Right lobe of liver (tissue), 6 donors: Measurements from ENCODE around the gene SRD5A1. TPM values are rescaled to one million over a fixed set of nuclear protein-coding genes. Genes with fewer than 3 reads are reported as not detected.

ENCODE experiments used
- ATAC-seq, 4 donors: fragments of 200-7000 bp; cut with Tn5 transposase; one replicate each; pipeline ENCODE4 v1.9.1; 2020; ENCODE audit warnings: mild to moderate bottlenecking in 4 of 4, moderate library complexity in 4 of 4
- DNase-seq, 3 donors: peaks; one replicate each; pipeline ENCODE4 v3.0.0-alpha.2; 2020
- H3K27ac ChIP-seq, 3 donors: fragments of 200-600 bp; one replicate each; pipeline ENCODE4 v1.8.0; 2022
- H3K27me3 ChIP-seq, 2 donors: fragments of 200-600 bp; one replicate each; pipeline ENCODE4 v1.8.0; 2022
- H3K36me3 ChIP-seq, 4 donors: fragments of 200-600 bp; sonication (generic) in 1 of 4; one replicate each; pipeline versions ENCODE4 v1.5.1 to v1.8.0; 2017 to 2022; ENCODE audit warnings: control low read depth in 1 of 4
- H3K4me1 ChIP-seq, 4 donors: fragments of 200-600 bp; sonication (generic) in 1 of 4; one replicate each; pipeline versions ENCODE4 v1.5.1 to v1.8.0; 2017 to 2022; ENCODE audit warnings: control low read depth in 1 of 4
- H3K4me3 ChIP-seq, 3 donors: fragments of 200-600 bp; one replicate each; pipeline ENCODE4 v1.8.0; 2022
- H3K9me3 ChIP-seq, 4 donors: fragments of 200-600 bp; sonication (generic) in 1 of 4; one replicate each; pipeline versions ENCODE4 v1.5.1 to v1.8.0; 2017 to 2022; ENCODE audit warnings: control low read depth in 1 of 4
- POLR2A ChIP-seq: fragments of 450-650 bp; IDR thresholded peaks from one replicate; pipeline ENCODE4 v1.6.1; 2017; ENCODE audit warnings: antibody characterized with exemption, mild to moderate bottlenecking
- WGBS: methylation state at CpG from one replicate; pipeline ENCODE4 v1.1.6; 2018; ENCODE audit warnings: low coverage, low lambda C conversion rate; ENCODE audit not compliant: insufficient coverage; ENCODE audit errors: missing lambda C conversion rate; 5-methylcytosine and 5-hydroxymethylcytosine counted together
- intact Hi-C, 2 donors: fragments of 100-400 bp; cut with DNase I; formaldehyde crosslinking; loops; one replicate each; pipeline versions ENCODE4 v1.11.2 to v1.14.1; 2022
- total RNA-seq, 6 experiments: library from RNA; depleted of rRNA in 2 of 6; stranded (reverse); fragments of >200 nt in 2 of 6; fragmentation: NEBNext Ultra II Directional in 3 of 6; extraction: Animal tissue kit (Norgen Biotek cat#: 25700) in 3 of 6; gene quantifications; one replicate each; pipeline versions ENCODE4 v1.1.0 to v1.2.4, GENCODE V29; 2016 to 2023
- TF ChIP-seq, protein P1 (sequence below), 4 donors: fragments of 200-600 bp in 3 of 4; fragments of 450-650 bp in 1 of 4; IDR thresholded peaks; one replicate each; pipeline versions ENCODE4 v1.5.1 to v1.8.0; 2016 to 2022; ENCODE audit warnings: antibody characterized with exemption in 4 of 4, mild to moderate bottlenecking in 2 of 4
- donor health status: DM: no; HTN: yes; CAD: no.
- donor health status: DM: no; HTN: no; CAD: no.
- donor health status: DM: no; HTN: no; CAD: no.
- donor health status: DM: no; HTN: yes; CAD: no.
- donor health status: DM: no; HTN: yes; CAD: no.

SRD5A1 gene
- total RNA-seq, 6 experiments from 2014 or later = 13.5 to 87.6 (median 52.2) TPM

DNA sequence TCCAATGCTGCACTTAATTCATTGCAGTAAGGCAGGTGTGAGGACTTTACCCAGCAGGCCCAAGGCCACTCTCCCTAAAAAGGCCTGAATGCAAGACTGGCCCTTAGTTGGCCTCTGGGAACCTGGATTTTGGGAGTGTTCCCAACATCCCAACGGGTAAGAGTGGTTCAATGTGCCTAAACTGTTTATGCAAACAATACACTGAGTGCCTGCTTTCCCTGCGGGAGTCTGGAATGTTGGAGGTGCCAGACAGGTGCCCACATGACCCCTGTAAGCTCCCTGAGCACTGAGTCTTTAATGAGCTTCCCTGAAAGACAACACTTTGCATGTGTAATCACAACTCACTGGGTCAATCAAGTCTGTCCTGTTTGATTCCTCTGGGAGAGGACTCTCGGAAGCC lies 37.8 kb upstream of the SRD5A1 start:
- H3K27ac ChIP-seq = peak overlapping the region; percentile 88 to 99 (median 94)
- DNase-seq (peak in 2 of 3 donors; percentile 85 to 87), ATAC-seq (peak; percentile 24 to 76 (median 71))
- intact Hi-C loops = no loop called here
- H3K4me1 ChIP-seq = peaks cover 0 to 82% (median 32%) of the 10 kb centered on the region in 4 donors
- no peaks in the 10 kb centered on the region for H3K36me3 ChIP-seq
- TF ChIP-seq, protein P1, sequence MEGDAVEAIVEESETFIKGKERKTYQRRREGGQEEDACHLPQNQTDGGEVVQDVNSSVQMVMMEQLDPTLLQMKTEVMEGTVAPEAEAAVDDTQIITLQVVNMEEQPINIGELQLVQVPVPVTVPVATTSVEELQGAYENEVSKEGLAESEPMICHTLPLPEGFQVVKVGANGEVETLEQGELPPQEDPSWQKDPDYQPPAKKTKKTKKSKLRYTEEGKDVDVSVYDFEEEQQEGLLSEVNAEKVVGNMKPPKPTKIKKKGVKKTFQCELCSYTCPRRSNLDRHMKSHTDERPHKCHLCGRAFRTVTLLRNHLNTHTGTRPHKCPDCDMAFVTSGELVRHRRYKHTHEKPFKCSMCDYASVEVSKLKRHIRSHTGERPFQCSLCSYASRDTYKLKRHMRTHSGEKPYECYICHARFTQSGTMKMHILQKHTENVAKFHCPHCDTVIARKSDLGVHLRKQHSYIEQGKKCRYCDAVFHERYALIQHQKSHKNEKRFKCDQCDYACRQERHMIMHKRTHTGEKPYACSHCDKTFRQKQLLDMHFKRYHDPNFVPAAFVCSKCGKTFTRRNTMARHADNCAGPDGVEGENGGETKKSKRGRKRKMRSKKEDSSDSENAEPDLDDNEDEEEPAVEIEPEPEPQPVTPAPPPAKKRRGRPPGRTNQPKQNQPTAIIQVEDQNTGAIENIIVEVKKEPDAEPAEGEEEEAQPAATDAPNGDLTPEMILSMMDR (IDR thresholded peaks at IDR 0.05) = no peak
- TF ChIP-seq POLR2A = no peak
- H3K9me3 ChIP-seq = no peaks in the 10 kb centered on the region
- no peak overlapping the region for H3K4me3 ChIP-seq
- H3K27me3 ChIP-seq = no peaks in the 10 kb centered on the region
- 42% methylated on average over 3 of the region's 3 CpGs for WGBS

DNA sequence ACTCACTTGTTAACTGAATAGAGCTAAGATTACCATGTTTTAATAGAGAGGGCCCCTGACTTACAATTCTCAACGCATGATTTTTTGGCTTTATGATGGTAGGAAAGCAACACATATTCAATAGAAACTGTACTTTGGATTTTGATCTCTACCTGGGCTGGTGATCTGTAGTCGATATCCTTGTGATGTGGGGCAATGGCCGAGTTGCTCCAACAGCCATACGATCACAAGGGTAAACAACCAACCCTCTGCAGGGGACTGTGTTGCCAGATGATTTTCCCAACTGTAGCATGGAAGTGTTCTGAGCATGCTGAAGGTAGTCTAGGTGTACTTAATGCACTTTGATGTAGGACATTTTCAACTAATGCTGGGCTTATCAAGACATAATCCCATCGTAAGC lies 36.9 kb upstream of the SRD5A1 start:
- H3K36me3 ChIP-seq = peaks cover 0 to 3% (median under 1%) of the 10 kb centered on the region in 4 donors
- DNase-seq (peak in 1 of 3 donors; percentile 79), ATAC-seq (peak; percentile 54 to 79 (median 72))
- H3K9me3 ChIP-seq = no peaks in the 10 kb centered on the region
- intact Hi-C loops = no loop called here
- 33% methylated on average over 5 of the region's 5 CpGs for WGBS
- no peak overlapping the region for H3K4me3 ChIP-seq
- TF ChIP-seq, protein P1 (IDR thresholded peaks at IDR 0.05) = no peak
- TF ChIP-seq POLR2A = no peak
- H3K27ac ChIP-seq = peak overlapping the region; percentile 88 to 99 (median 94)
- peaks cover 0 to 73% (median 28%) of the 10 kb centered on the region in 4 donors for H3K4me1 ChIP-seq
- no peaks in the 10 kb centered on the region for H3K27me3 ChIP-seq

DNA sequence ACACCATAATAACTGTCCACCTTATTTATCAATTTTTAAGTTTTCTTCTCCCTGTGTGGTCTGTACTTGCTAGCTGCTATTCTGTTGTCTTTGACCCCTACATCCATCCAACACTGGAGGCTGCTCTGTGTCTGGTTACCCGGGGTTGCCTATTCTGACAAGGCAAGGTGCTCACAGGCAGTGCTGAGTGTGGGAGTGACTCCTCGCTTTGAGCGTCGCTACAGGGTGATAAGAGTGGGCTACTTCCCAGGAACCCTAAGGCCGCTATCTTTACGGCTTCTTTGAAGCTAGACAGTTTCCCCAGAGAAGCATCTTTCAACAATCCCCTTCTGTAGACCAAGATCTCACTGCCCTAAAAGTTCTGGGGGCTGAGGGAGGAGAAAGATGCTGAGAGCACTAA lies 35.7 kb upstream of the SRD5A1 start:
- Histone ChIP-seq H3K27me3 (no peaks in the 10 kb centered on the region), H3K4me3 (no peak overlapping the region), H3K4me1 (peaks cover 0 to 61% (median 23%) of the 10 kb centered on the region in 4 donors), H3K9me3 (no peaks in the 10 kb centered on the region), H3K36me3 (peaks cover 0 to 15% (median 9%) of the 10 kb centered on the region in 4 donors), H3K27ac (peak overlapping the region; percentile 43 to 99 (median 94))
- intact Hi-C loops = no loop called here
- ATAC-seq = no peak
- TF ChIP-seq, protein P1 (IDR thresholded peaks at IDR 0.05) = no peak
- no peak for TF ChIP-seq POLR2A
- WGBS = 89% methylated on average over 6 of the region's 6 CpGs
- no peak for DNase-seq

DNA sequence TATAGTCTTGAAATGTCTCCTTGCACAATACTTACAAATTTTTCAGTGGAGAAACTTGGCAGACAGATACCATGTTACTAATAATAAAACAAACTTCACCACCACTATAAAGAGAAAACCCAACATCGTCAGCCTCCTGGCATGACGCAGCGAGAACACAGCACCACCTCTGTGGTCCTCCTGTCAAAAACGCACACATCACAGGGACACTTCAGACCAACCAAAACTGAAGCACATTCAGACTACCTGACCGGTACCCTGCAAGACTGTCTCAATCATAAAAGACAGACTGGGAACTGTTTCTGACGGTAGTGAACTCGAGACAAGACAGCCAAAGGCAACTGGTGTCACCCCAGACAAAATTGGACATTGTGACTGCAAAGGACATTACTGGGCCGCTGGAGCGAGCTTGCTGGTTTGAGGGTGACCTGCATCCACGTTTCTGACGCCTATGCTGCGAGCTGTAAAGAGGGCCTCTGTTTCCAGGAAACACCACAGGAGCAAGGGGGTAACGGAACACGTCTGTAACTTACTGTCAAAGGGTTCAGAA lies 34.8 kb upstream of the SRD5A1 start:
- no peaks in the 10 kb centered on the region for H3K27me3 ChIP-seq
- 34% methylated on average over 7 of the region's 14 CpGs for WGBS
- no peak overlapping the region for H3K4me3 ChIP-seq
- H3K9me3 ChIP-seq = no peaks in the 10 kb centered on the region
- peak overlapping the region in 2 of 3 donors; percentile 94 to 99 for H3K27ac ChIP-seq
- TF ChIP-seq, protein P1 (IDR thresholded peaks at IDR 0.05) = no peak
- TF ChIP-seq POLR2A = no peak
- peak in 1 of 3 donors; percentile 51 for DNase-seq
- peaks cover 0 to 60% (median 20%) of the 10 kb centered on the region in 4 donors for H3K4me1 ChIP-seq
- intact Hi-C loops = no loop called here
- peak in 2 of 4 donors; percentile 7 to 21 for ATAC-seq
- H3K36me3 ChIP-seq = peaks cover 0 to 20% (median 10%) of the 10 kb centered on the region in 4 donors
